H1 (cell line): ENCODE data around the gene ANKRD6. TPM values are rescaled to one million over a fixed set of nuclear protein-coding genes. Genes with fewer than 3 reads are reported as not detected.

Source experiments
- ATF2 ChIP-seq: IDR thresholded peaks from 2 replicates; pipeline ENCODE4 v1.6.1; 2012; ENCODE audit warnings: low read length, inconsistent platforms
- BRCA1 ChIP-seq: IDR thresholded peaks from 2 replicates; pipeline ENCODE4 v1.6.1; 2012; ENCODE audit warnings: low read depth, low read length, improper control_type of control experiment
- CBX8 ChIP-seq: fragments of 300-800, 300-1000 bp; sonication (generic); IDR thresholded peaks from 2 replicates; pipeline ENCODE4 v1.7.1; 2016; ENCODE audit warnings: low read depth, low read length, borderline replicate concordance
- HDAC2 ChIP-seq, 2 experiments: fragments of 300-600 bp in 1 of 2; sonication (generic) in 1 of 2; IDR thresholded peaks; 2 replicates each; pipeline ENCODE4 v1.6.1; 2011 to 2012; ENCODE audit warnings: low read depth in 2 of 2, low read length in 2 of 2, mild to moderate bottlenecking in 2 of 2, moderate library complexity in 2 of 2, borderline replicate concordance in 1 of 2, inconsistent platforms in 1 of 2
- NANOG ChIP-seq: IDR thresholded peaks from 2 replicates; pipeline ENCODE4 v1.6.1; 2011; ENCODE audit warnings: low read length, low read depth, mild to moderate bottlenecking, inconsistent platforms; ENCODE audit not compliant: insufficient read depth, poor library complexity, severe bottlenecking
- NRF1 ChIP-seq: IDR thresholded peaks from 2 replicates; pipeline ENCODE4 v1.6.1; 2011; ENCODE audit warnings: mild to moderate bottlenecking, low read depth, low read length, improper control_type of control experiment
- POLR2AphosphoS5 ChIP-seq: IDR thresholded peaks from 2 replicates; pipeline ENCODE4 v1.6.1; 2011; ENCODE audit warnings: low read depth, low read length
- RBBP5 ChIP-seq: IDR thresholded peaks from 2 replicates; pipeline ENCODE4 v1.7.1; 2012; ENCODE audit warnings: low read depth, mild to moderate bottlenecking, inconsistent platforms, low read length, moderate library complexity, borderline replicate concordance
- RXRA ChIP-seq: IDR thresholded peaks from 2 replicates; pipeline ENCODE4 v1.6.1; 2011; ENCODE audit warnings: low read depth, mild to moderate bottlenecking, low read length, moderate library complexity; ENCODE audit not compliant: insufficient read depth
- SP1 ChIP-seq: IDR thresholded peaks from 2 replicates; pipeline ENCODE4 v1.6.1; 2011; ENCODE audit warnings: low read depth, low read length
- YY1 ChIP-seq: IDR thresholded peaks from 2 replicates; pipeline ENCODE4 v1.6.1; 2011; ENCODE audit warnings: low read depth, mild to moderate bottlenecking, low read length
- ZNF274 ChIP-seq: IDR thresholded peaks from 2 replicates; pipeline ENCODE4 v1.7.0; 2012; ENCODE audit warnings: low read length, borderline replicate concordance; ENCODE audit errors: extremely low read depth
- polyA plus RNA-seq, 7 experiments: library from polyadenylated mRNA; depleted of rRNA in 3 of 7; stranded (reverse) in 5 of 7; unstranded in 2 of 7; fragments of >200 nt in 5 of 7; fragments of 200-250 nt in 2 of 7; gene quantifications; 1 replicate in 5 of 7; 2 replicates in 1 of 7; 4 replicates in 1 of 7; pipeline versions ENCODE4 v1.2.1 to v1.2.3, GENCODE V29; 2011 to 2013; ENCODE audit warnings: missing spikeins in 2 of 7, mixed read lengths in 2 of 7
- total RNA-seq: library from RNA; stranded (reverse); fragmentation: NEBNext Ultra II Directional; extraction: Animal tissue kit (Norgen Biotek cat#: 25700); gene quantifications from 2 replicates; pipeline ENCODE4 v1.2.1, GENCODE V29; 2021
- TF ChIP-seq, protein P1 (sequence below): IDR thresholded peaks from 2 replicates; pipeline ENCODE4 v1.6.1; 2011; ENCODE audit warnings: low read depth, mild to moderate bottlenecking, low read length; ENCODE audit not compliant: insufficient read depth

Gene ANKRD6
- total and polyA plus RNA-seq, 2 of the 8 experiments (the other 6 are each of a cell fraction or from before 2014, with no cell fraction given) = 5.9 to 12.8 TPM

DNA sequence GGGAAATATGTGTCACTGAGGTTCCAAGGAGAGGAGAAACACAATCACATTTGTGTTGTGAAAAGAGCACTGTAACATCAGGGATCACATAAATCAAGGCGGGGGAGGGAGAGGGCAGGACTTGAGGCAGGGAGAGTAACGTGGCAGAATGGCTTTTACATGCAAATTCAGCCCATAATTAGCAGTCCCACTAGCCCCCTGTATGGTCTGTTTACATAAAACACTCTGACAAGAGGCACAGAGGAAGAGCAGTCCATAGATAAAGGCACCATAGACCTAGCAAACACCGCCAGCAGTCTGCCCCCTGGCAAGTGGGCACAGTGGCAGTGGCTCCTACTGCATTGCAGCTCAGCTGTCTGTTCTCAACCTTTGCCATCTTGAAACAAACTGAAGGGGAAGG is 122.9 kb downstream of the ANKRD6 start (continued):
- TF ChIP-seq ATF2 (no peak), RXRA (no peak), POLR2AphosphoS5 (no peak), NRF1 (no peak), ZNF274 (no peak), RBBP5 (no peak), CBX8 (no peak), BRCA1 (no peak), HDAC2 (IDR thresholded peaks at IDR 0.05; ENCODE audit: borderline replicate concordance in 1 of 2, low read depth in 2 of 2, low read length in 2 of 2) (0 out of 4 replicates have a peak, but pooled peaks of 1 of the 2 experiments have one; percentile 29), SP1 (no peak), YY1 (0 out of 2 replicates have a peak, but pooled peaks have one; percentile 8), NANOG (no peak)
- TF ChIP-seq, protein P1, sequence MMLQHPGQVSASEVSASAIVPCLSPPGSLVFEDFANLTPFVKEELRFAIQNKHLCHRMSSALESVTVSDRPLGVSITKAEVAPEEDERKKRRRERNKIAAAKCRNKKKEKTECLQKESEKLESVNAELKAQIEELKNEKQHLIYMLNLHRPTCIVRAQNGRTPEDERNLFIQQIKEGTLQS = no peak
